K562 (cell line): Measurements from ENCODE around the gene TNFAIP6. TPM values are rescaled to one million over a fixed set of nuclear protein-coding genes. Genes with fewer than 3 reads are reported as not detected.

Source experiments
- FOSL1 ChIP-seq: fragments of 200-800 bp; sonication (Bioruptor generic); conservative IDR thresholded peaks from 2 replicates; pipeline ENCODE4 v1.6.1; 2016; ENCODE audit warnings: missing genetic modification characterization, missing compliant biosample characterization
- FOXA3 ChIP-seq, 2 experiments: fragments of 450-650 bp in 1 of 2; sonication (generic) in 1 of 2; formaldehyde crosslinking; IDR thresholded peaks in 1 of 2; conservative IDR thresholded peaks in 1 of 2; 2 replicates each; pipeline versions ENCODE4 v1.4.0 to v1.8.0; 2020 to 2022; ENCODE audit warnings: mild to moderate bottlenecking in 2 of 2, missing genetic modification reagents in 1 of 2
- GTF2E2 ChIP-seq: fragments of 200-800 bp; sonication (Bioruptor generic); IDR thresholded peaks from 2 replicates; pipeline ENCODE4 v1.6.1; 2016; ENCODE audit warnings: missing genetic modification characterization, missing compliant biosample characterization
- HOXB6 ChIP-seq: fragments of 250-450 bp; sonication (Bioruptor Pico); IDR thresholded peaks from 2 replicates; pipeline ENCODE4 v1.5.1; 2022; ENCODE audit warnings: mild to moderate bottlenecking, borderline replicate concordance
- MED1 ChIP-seq: sonication (generic); formaldehyde crosslinking; IDR thresholded peaks from 2 replicates; pipeline ENCODE4 v1.8.1; 2023; ENCODE audit warnings: missing genetic modification reagents, borderline replicate concordance
- NR2C2 ChIP-seq, 2 experiments: fragments of 200-800 bp in 1 of 2; sonication (Bioruptor generic) in 1 of 2; sonication (generic) in 1 of 2; formaldehyde crosslinking in 1 of 2; IDR thresholded peaks; 2 replicates each; pipeline versions ENCODE4 v1.6.1 to v1.8.0; 2016 to 2022; ENCODE audit warnings: mild to moderate bottlenecking in 1 of 2, missing compliant biosample characterization in 1 of 2, missing genetic modification characterization in 1 of 2, missing genetic modification reagents in 1 of 2
- PTRF ChIP-seq: fragments of 450-650 bp; IDR thresholded peaks from 2 replicates; pipeline ENCODE4 v1.6.1; 2016; ENCODE audit warnings: mild to moderate bottlenecking, missing genetic modification characterization, missing compliant biosample characterization
- RB1 ChIP-seq: fragments of 450-650 bp; IDR thresholded peaks from 2 replicates; pipeline ENCODE4 v1.6.1; 2017; ENCODE audit warnings: low read depth, mild to moderate bottlenecking
- SMAD3 ChIP-seq: fragments of 450-650 bp; formaldehyde crosslinking; conservative IDR thresholded peaks from 2 replicates; pipeline ENCODE4 v1.4.0; 2020; ENCODE audit warnings: mild to moderate bottlenecking
- STAT5B ChIP-seq: fragments of 250-450 bp; sonication (Bioruptor Pico); IDR thresholded peaks from 2 replicates; pipeline ENCODE4 v1.8.0; 2021; ENCODE audit warnings: mild to moderate bottlenecking, inconsistent platforms
- TAL1 ChIP-seq: fragments of 450-650 bp; IDR thresholded peaks from 2 replicates; pipeline ENCODE4 v1.6.1; 2016; ENCODE audit warnings: mild to moderate bottlenecking
- TARDBP ChIP-seq: fragments of 450-650 bp; IDR thresholded peaks from 2 replicates; pipeline ENCODE4 v1.6.1; 2016
- ZNF347 ChIP-seq: fragments of 450-650 bp; formaldehyde crosslinking; IDR thresholded peaks from 2 replicates; pipeline ENCODE4 v1.4.0; 2020; ENCODE audit warnings: low read depth, mild to moderate bottlenecking, moderate library complexity
- polyA plus RNA-seq, 8 experiments: library from polyadenylated mRNA; depleted of rRNA in 4 of 8; stranded (reverse) in 5 of 8; unstranded in 3 of 8; fragments of >200 nt; fragmentation: Nextera tagmentation in 2 of 8; fragmentation: Illumina TruSeq in 1 of 8; extraction: Ambion mirVana in 2 of 8; extraction: Trizol in 1 of 8; gene quantifications; 2 replicates each; pipeline versions ENCODE4 v1.2.1 to v1.2.3, GENCODE V29; 2011 to 2014; ENCODE audit warnings: inconsistent platforms in 1 of 8, missing spikeins in 1 of 8
- total RNA-seq, 7 experiments: library from RNA; depleted of rRNA in 6 of 7; stranded (reverse); fragments of >200 nt in 6 of 7; fragmentation: Illumina TruSeq in 2 of 7; extraction: Trizol in 2 of 7; gene quantifications; 2 replicates each; pipeline versions ENCODE4 v1.2.1 to v1.2.3, GENCODE V29; 2011 to 2021; ENCODE audit warnings: low replicate concordance in 1 of 7
- TF ChIP-seq, protein P1 (sequence below): fragments of 450-650 bp; IDR thresholded peaks from 2 replicates; pipeline ENCODE4 v1.6.1; 2016; ENCODE audit warnings: antibody characterized with exemption
- TF ChIP-seq, protein P2 (sequence below), 2 experiments: fragments of 450-650 bp in 1 of 2; sonication (generic) in 1 of 2; formaldehyde crosslinking; conservative IDR thresholded peaks; 2 replicates each; pipeline versions ENCODE4 v1.4.0 to v1.8.1; 2020 to 2022; ENCODE audit warnings: mild to moderate bottlenecking in 1 of 2, missing genetic modification reagents in 1 of 2
- TF ChIP-seq, protein P3 (sequence below), 2 experiments: IDR thresholded peaks in 1 of 2; conservative IDR thresholded peaks in 1 of 2; 2 replicates each; pipeline ENCODE4 v1.6.1; 2016; ENCODE audit warnings: low read depth in 2 of 2, mild to moderate bottlenecking in 1 of 2, missing compliant biosample characterization in 1 of 2, missing genetic modification characterization in 1 of 2, moderate library complexity in 1 of 2
- TF ChIP-seq, protein P4 (sequence below): IDR thresholded peaks from 2 replicates; pipeline ENCODE4 v1.6.1; 2012; ENCODE audit warnings: low read depth, low read length, improper control_type of control experiment, borderline replicate concordance
- TF ChIP-seq, protein P5 (sequence below): fragments of 200-800 bp; sonication (Bioruptor generic); IDR thresholded peaks from 2 replicates; pipeline ENCODE4 v1.6.1; 2017; ENCODE audit warnings: missing genetic modification characterization, missing compliant biosample characterization

The TNFAIP6 gene
- total and polyA plus RNA-seq, 9 of the 15 experiments (the other 6 are each of a cell fraction or from before 2014, with no cell fraction given), result 0.07 to 0.28 (median 0.08) TPM; not detected in 6

DNA sequence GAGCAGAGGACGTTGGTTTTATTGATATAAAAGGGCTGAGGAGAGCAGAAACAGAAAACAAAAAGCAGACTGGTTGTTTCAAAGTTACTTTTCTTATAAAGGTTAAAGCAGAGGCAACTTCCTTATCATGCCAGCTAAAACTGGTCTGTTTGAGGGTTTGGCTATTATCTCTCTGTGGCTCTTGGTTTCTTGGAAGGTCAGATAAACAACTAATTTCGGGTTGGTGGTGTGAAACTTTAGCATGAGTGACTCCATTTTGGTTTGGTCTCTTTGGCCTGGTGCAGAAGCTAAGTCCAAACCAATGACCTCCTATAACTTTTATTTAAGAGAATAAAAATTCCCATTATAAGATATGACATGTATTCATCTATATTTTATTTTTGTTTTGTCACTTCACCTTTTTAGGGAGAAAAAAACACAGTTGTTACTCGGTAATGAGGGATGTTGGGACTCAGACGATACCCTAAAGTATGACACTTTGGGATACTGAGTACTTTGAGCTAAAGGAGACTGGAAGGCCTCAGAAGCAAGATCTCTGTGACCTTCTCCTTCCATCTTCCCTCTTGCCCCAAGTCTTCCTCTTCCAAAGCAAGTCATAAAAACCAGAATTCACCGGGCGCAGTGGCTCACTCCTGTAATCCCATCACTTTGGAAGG lies 23.3 kb downstream of the TNFAIP6 start (continued):
- TF ChIP-seq, protein P1, sequence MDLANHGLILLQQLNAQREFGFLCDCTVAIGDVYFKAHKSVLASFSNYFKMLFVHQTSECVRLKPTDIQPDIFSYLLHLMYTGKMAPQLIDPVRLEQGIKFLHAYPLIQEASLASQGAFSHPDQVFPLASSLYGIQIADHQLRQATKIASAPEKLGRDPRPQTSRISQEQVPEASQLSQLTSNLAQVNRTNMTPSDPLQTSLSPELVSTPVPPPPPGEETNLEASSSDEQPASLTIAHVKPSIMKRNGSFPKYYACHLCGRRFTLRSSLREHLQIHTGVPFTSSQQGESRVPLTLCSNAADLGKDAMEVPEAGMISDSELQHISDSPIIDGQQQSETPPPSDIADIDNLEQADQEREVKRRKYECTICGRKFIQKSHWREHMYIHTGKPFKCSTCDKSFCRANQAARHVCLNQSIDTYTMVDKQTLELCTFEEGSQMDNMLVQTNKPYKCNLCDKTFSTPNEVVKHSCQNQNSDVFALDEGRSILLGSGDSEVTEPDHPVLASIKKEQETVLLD, result peak; percentile 84; the same call in 1 of the 2 replicates
- peak; percentile 83 for TF ChIP-seq STAT5B
- TF ChIP-seq RB1, result no peak
- TF ChIP-seq FOXA3 (CRISPR knock-in tag; conservative IDR thresholded peaks at IDR 0.05 in 1 of 2, IDR thresholded peaks at IDR 0.05 in 1 of 2), result peak in 1 of 2 experiments; percentile 59; a peak in 2 of 4 replicates
- TF ChIP-seq GTF2E2 (tag), result peak; percentile 90
- no peak for TF ChIP-seq TARDBP
- TF ChIP-seq NR2C2 (CRISPR knock-in tag; IDR thresholded peaks at IDR 0.05), result no peak
- peak; percentile 87 for TF ChIP-seq NR2C2 (tag; IDR thresholded peaks at IDR 0.05)
- no peak for TF ChIP-seq MED1
- TF ChIP-seq ZNF347 (CRISPR knock-in tag), result peak; percentile 95
- TF ChIP-seq, protein P2, sequence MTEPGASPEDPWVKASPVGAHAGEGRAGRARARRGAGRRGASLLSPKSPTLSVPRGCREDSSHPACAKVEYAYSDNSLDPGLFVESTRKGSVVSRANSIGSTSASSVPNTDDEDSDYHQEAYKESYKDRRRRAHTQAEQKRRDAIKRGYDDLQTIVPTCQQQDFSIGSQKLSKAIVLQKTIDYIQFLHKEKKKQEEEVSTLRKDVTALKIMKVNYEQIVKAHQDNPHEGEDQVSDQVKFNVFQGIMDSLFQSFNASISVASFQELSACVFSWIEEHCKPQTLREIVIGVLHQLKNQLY (CRISPR knock-in tag; conservative IDR thresholded peaks at IDR 0.05), result no peak
- TF ChIP-seq PTRF (tag), result peak; percentile 96
- TF ChIP-seq, protein P3, sequence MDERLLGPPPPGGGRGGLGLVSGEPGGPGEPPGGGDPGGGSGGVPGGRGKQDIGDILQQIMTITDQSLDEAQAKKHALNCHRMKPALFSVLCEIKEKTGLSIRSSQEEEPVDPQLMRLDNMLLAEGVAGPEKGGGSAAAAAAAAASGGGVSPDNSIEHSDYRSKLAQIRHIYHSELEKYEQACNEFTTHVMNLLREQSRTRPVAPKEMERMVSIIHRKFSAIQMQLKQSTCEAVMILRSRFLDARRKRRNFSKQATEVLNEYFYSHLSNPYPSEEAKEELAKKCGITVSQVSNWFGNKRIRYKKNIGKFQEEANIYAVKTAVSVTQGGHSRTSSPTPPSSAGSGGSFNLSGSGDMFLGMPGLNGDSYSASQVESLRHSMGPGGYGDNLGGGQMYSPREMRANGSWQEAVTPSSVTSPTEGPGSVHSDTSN (CRISPR knock-in tag; IDR thresholded peaks at IDR 0.05; ENCODE audit: low read depth), result no peak
- TF ChIP-seq, protein P3 (tag; conservative IDR thresholded peaks at IDR 0.05; ENCODE audit: low read depth), result peak; percentile 76
- TF ChIP-seq, protein P4, sequence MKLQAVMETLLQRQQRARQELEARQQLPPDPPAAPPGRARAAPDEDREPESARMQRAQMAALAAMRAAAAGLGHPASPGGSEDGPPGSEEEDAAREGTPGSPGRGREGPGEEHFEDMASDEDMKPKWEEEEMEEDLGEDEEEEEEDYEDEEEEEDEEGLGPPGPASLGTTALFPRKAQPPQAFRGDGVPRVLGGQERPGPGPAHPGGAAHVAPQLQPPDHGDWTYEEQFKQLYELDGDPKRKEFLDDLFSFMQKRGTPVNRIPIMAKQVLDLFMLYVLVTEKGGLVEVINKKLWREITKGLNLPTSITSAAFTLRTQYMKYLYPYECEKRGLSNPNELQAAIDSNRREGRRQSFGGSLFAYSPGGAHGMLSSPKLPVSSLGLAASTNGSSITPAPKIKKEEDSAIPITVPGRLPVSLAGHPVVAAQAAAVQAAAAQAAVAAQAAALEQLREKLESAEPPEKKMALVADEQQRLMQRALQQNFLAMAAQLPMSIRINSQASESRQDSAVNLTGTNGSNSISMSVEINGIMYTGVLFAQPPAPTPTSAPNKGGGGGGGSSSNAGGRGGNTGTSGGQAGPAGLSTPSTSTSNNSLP, result 0 out of 2 replicates have a peak, but pooled peaks have one; percentile 29
- TF ChIP-seq, protein P5, sequence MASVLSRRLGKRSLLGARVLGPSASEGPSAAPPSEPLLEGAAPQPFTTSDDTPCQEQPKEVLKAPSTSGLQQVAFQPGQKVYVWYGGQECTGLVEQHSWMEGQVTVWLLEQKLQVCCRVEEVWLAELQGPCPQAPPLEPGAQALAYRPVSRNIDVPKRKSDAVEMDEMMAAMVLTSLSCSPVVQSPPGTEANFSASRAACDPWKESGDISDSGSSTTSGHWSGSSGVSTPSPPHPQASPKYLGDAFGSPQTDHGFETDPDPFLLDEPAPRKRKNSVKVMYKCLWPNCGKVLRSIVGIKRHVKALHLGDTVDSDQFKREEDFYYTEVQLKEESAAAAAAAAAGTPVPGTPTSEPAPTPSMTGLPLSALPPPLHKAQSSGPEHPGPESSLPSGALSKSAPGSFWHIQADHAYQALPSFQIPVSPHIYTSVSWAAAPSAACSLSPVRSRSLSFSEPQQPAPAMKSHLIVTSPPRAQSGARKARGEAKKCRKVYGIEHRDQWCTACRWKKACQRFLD (CRISPR knock-in tag), result peak; percentile 100
- no peak for TF ChIP-seq HOXB6
- TF ChIP-seq SMAD3, result peak; percentile 99
- peak; percentile 47; the same call in 1 of the 2 replicates for TF ChIP-seq FOSL1
- TF ChIP-seq TAL1, result peak; percentile 23; the same call in 1 of the 2 replicates
